ENCODE data around the gene FRMD1. TPM values are rescaled to one million over a fixed set of nuclear protein-coding genes. Genes with fewer than 3 reads are reported as not detected.

Gene FRMD1
- polyA plus RNA-seq, 1 experiment: not detected

DNA sequence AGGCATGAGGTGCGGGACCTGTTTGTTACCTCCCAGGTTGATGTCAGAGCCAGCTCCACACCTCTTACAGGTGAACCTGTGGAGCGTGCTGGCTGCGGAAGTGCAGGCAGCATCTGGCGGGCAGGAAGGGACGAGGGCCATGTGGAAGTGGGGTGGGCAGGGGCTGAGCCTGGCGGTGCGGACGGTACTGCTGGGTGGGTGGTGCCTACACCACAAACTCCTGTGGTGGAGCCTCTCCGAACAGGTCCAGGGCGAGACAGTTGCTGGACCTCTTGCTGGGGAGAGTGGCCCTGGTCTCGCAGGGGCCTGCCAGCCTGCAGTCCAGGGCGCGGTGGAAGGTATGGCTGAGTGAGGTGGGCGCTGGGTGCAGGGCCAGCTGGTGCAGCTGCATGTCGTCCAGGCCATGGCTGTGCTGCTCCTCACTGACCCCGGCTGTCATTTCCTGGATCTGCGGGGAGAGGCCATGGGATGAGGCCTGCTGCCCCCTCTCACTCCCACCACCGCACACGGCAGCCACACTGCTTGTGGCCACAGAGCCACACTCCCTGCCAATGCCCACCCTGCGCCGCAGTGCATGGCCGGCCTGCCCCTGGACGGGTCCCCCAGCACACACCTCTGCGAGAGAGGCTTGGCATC, 22.0 kb downstream of the FRMD1 start:
- TF ChIP-seq, protein P1, sequence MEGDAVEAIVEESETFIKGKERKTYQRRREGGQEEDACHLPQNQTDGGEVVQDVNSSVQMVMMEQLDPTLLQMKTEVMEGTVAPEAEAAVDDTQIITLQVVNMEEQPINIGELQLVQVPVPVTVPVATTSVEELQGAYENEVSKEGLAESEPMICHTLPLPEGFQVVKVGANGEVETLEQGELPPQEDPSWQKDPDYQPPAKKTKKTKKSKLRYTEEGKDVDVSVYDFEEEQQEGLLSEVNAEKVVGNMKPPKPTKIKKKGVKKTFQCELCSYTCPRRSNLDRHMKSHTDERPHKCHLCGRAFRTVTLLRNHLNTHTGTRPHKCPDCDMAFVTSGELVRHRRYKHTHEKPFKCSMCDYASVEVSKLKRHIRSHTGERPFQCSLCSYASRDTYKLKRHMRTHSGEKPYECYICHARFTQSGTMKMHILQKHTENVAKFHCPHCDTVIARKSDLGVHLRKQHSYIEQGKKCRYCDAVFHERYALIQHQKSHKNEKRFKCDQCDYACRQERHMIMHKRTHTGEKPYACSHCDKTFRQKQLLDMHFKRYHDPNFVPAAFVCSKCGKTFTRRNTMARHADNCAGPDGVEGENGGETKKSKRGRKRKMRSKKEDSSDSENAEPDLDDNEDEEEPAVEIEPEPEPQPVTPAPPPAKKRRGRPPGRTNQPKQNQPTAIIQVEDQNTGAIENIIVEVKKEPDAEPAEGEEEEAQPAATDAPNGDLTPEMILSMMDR (IDR thresholded peaks at IDR 0.05; ENCODE audit: insufficient read depth, low read depth, low read length): no peak
- no peak for DNase-seq (ENCODE audit: low read depth)
- H3K27me3 ChIP-seq (ENCODE audit: control insufficient read depth, insufficient read depth, low read length): no peaks in the 10 kb centered on the region
- CTCF ChIA-PET: interaction anchor here (1.0 to 1.2 kb wide), 2 partner anchors 51 to 1480 kb away, joined by 3 read pairs; no protein-coding TSS in a partner anchor
- POLR2A ChIA-PET: no interaction called here
- H3K36me3 ChIP-seq (ENCODE audit: control insufficient read depth, insufficient read depth, low read length): no peaks in the 10 kb centered on the region
- H3K4me3 ChIP-seq (ENCODE audit: low read depth, low read length): no peak overlapping the region

DNA sequence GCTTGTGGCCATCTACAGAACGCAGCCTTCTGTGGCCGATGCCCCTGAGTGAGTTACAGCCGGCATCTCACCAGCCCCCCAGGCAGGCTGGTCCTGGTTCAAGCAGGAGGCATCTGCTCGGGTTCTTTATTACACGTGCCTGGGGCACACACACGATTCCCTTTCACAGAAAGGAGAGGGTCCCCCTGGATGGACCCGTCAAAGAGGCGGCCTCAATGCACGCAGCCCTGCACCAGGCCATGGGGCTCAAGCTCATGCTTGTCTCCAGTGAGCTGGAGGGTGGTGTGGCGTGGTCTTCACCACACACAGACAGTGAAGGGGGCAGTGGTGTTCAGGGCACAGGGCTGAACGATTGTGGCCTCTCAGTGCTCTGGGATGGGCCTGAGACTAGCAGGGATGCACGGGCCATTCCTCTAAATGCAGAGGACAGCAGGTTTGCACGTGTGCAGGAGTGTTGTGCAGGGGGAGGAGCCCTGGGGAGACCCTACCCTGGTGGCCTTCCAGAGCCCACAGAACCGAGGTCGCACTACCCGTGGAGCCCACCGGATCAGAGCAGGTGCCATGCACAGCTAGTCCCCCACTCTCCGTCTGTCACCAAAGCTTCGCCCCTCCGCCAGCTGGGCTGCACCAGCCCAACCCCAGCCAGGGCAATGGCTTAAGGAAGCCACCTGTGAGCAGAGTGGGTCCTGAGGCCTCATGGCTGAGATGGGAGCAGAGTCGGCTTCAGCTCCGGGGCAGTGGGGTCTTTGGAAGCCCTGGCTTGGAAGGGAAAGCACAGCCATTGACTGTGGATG, 23.1 kb downstream of the FRMD1 start:
- DNase-seq (ENCODE audit: low read depth): no peak
- CTCF ChIA-PET: interaction anchor here (0.6 to 1.2 kb wide), 3 partner anchors 52 to 356 kb away, joined by 3 read pairs; no protein-coding TSS in a partner anchor
- H3K4me3 ChIP-seq (ENCODE audit: low read depth, low read length): no peak overlapping the region

DNA sequence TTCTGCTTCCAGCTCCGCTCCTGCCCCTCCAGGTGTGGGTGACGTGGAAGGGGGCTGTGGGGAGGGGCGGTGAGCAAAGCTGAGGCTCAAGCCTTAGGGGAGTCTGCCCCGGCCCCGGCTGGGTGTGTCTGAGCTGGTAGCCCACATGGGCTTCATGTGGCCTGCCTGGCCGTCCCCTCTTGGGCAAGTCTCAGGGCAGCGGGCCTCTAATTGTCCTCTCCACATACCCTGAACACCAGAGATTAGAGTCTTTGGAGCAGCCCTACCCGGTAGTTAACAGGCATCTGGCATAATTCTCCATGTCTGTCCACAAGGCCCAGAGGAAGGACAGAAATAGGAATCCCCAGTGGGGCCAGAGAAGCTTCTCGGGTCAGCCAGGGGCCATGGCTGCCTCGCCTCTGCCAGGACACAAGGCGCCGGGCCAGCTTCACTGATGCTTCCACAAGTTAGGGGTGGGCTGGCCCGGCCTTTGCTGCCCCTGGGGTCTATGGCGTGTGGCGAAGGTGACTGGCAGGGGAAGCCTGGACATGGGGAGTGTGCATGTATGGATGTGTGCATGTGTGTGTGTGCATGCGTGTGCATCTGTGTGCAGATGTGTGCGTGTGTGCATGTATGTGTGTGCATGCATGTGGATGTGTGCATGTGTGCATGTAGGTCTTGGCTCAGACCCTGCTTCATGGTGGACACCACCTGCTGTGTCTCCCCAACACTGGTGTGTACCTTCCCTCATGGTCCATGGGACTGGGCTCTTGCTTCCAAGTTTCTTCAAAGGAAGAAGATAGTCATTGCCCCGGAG, 24.0 kb downstream of the FRMD1 start:
- DNase-seq (ENCODE audit: low read depth): no peak
- TF ChIP-seq, protein P1 (IDR thresholded peaks at IDR 0.05; ENCODE audit: insufficient read depth, low read depth, low read length): no peak
- ChIA-PET CTCF (no interaction called here), POLR2A (no interaction called here)
- H3K27me3 ChIP-seq (ENCODE audit: control insufficient read depth, insufficient read depth, low read length): no peaks in the 10 kb centered on the region
- no peak overlapping the region for H3K4me3 ChIP-seq (ENCODE audit: low read depth, low read length)
- no peaks in the 10 kb centered on the region for H3K36me3 ChIP-seq (ENCODE audit: control insufficient read depth, insufficient read depth, low read length)

More for the DNA sequence above, 23.1 kb downstream of the FRMD1 start:
- H3K27me3 ChIP-seq (ENCODE audit: control insufficient read depth, insufficient read depth, low read length): no peaks in the 10 kb centered on the region
- TF ChIP-seq, protein P1 (IDR thresholded peaks at IDR 0.05; ENCODE audit: insufficient read depth, low read depth, low read length): no peak
- no peaks in the 10 kb centered on the region for H3K36me3 ChIP-seq (ENCODE audit: control insufficient read depth, insufficient read depth, low read length)
- POLR2A ChIA-PET: no interaction called here

DNA sequence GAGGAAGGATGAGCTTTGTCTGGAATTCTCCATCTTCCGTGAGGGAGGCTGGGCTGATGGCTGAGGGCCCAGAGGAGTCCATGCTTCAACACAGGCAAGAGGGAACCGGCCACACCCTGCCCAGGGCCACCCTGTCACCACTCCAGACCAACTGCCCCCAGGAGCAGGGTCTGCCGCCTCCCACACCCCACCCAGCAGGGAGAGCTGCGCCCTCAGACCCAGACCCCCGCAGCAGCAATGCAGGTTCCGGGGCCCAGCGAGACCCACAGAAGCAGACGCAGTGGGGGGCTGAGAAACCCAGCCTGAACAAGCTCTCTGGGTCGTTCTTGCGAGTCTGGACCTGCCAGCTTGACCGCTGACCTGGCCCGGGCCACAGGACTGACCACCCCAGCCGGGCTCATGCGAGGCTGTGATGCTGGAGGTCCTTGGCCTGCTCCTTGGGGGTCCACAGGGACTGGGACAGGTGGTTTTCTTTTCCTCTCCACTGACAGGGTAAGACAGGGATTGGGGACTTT, 25.0 kb downstream of the FRMD1 start:
- CTCF ChIA-PET: no interaction called here

More for the DNA sequence above, 25.0 kb downstream of the FRMD1 start:
- TF ChIP-seq, protein P1 (IDR thresholded peaks at IDR 0.05; ENCODE audit: insufficient read depth, low read depth, low read length): no peak
- POLR2A ChIA-PET: no interaction called here
- DNase-seq (ENCODE audit: low read depth): no peak
- H3K4me3 ChIP-seq (ENCODE audit: low read depth, low read length): no peak overlapping the region
- no peaks in the 10 kb centered on the region for H3K27me3 ChIP-seq (ENCODE audit: control insufficient read depth, insufficient read depth, low read length)
- H3K36me3 ChIP-seq (ENCODE audit: control insufficient read depth, insufficient read depth, low read length): no peaks in the 10 kb centered on the region

All from BJ (cell line).